Activated CD8-positive, alpha-beta memory T cell treated with anti-CD3 and anti-CD28 coated beads for 4 hours (primary cell): ENCODE results near the gene TCF25.
"Not testable (repeated sequence)": the region's sequence is repeated elsewhere in the genome, so short reads cannot be mapped to it uniquely, and the experiment has no call there.

Experiments used
- DNase-seq, 2 donors: peaks; one replicate each; pipeline ENCODE4 v3.0.0-alpha.2; 2020; ENCODE audit warnings: low read depth in 2 of 2

TCF25 gene, protein sequence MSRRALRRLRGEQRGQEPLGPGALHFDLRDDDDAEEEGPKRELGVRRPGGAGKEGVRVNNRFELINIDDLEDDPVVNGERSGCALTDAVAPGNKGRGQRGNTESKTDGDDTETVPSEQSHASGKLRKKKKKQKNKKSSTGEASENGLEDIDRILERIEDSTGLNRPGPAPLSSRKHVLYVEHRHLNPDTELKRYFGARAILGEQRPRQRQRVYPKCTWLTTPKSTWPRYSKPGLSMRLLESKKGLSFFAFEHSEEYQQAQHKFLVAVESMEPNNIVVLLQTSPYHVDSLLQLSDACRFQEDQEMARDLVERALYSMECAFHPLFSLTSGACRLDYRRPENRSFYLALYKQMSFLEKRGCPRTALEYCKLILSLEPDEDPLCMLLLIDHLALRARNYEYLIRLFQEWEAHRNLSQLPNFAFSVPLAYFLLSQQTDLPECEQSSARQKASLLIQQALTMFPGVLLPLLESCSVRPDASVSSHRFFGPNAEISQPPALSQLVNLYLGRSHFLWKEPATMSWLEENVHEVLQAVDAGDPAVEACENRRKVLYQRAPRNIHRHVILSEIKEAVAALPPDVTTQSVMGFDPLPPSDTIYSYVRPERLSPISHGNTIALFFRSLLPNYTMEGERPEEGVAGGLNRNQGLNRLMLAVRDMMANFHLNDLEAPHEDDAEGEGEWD

DNA sequence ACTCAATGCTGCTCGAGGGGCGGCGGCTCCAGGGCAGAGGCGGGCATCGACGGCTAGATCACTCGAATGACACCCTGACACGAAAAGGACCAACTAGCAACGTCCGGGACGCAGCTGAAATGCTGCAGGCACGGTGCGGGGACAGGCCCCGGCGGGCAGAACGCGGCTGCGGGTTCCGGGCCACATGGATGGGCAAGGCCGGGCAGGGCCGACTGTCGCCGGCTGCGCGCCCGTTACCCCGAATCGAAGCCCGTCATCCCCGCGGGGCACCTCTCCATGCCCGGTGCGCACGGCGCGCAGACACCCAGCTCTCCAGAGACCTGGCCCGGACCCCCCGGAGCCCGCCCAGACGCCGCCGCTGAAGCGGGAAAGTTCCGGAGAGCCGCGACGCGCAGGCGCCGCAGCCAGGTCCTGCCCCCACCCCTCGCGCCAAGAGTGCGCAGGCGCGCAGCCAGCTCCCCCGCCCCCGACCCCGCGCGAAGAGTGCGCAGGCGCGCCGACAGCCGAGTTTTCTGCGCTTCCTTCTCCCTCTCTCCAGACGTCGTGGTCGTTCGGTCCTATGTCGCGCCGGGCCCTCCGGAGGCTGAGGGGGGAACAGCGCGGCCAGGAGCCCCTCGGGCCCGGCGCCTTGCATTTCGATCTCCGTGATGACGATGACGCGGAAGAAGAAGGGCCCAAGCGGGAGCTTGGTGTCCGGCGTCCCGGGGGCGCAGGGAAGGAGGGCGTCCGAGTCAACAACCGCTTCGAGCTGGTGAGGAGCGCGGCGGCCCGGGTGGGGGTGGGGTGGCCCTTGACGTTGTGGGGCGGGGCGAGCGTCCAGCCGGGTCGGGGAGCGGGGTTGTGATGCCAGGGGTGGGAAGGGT is at the start of gene TCF25:
Gene TCF25 (plus strand): TSS at position 484 of the 863 bp plus-strand sequence. CDS start 76 bp downstream, at position 560.
- DNase-seq: peak; percentile 72 to 74

DNA sequence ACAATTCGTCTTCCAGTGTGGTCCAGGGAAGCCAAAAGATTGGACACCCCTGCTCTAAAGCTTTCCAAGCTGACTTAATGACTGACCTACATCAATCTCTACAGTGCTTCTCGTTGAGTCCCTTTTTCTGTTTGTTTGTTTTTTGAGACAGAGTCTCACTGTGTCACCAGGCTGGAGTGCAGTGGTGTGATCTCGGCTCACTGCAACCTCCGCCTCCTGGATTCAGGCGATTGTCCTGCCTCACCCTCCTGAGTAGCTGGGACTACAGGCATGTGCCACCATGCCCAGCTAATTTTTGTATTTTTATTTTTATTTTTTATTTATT is 49.6 kb upstream of the TCF25 start:
- DNase-seq: not testable (repeated sequence)

DNA sequence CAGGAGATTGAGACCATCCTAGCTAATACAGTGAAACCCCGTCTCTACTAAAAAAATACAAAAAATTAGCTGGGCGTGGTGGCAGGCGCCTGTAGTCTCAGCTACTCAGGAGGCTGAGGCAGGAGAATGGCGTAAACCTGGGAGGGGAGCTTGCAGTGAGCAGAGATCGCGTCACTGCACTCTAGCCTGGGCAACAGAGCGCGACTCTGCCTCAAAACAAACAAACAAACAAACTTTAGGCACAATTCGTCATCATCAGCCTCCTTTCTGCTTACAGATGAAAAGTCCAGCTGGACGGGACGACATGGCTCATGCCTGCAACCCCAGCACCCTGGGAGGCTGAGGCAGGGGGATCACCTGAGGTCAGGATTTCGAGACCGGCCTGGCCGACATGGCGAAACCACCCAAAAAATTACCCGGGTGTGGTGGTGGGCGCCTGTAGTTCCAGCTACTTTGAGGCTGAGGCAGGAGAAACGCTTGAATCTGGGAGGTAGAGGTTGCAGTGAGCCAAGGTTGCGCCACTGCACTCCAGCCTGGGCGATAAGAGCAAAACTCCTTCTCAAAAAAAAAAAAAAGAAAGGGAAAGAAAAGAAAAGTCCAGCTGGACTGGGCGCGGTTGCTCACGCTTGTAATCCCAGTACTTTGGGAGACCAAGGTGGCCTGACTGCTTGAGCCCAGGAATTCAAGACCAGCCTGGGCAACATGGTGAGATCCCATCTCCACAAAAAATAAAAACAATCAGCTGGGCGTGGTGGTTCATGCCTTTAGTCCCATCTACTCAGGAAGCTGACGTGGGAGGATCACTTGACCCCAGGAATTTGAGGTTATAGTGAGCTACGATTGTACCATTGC is 46.6 kb upstream of the TCF25 start:
- no peak for DNase-seq

DNA sequence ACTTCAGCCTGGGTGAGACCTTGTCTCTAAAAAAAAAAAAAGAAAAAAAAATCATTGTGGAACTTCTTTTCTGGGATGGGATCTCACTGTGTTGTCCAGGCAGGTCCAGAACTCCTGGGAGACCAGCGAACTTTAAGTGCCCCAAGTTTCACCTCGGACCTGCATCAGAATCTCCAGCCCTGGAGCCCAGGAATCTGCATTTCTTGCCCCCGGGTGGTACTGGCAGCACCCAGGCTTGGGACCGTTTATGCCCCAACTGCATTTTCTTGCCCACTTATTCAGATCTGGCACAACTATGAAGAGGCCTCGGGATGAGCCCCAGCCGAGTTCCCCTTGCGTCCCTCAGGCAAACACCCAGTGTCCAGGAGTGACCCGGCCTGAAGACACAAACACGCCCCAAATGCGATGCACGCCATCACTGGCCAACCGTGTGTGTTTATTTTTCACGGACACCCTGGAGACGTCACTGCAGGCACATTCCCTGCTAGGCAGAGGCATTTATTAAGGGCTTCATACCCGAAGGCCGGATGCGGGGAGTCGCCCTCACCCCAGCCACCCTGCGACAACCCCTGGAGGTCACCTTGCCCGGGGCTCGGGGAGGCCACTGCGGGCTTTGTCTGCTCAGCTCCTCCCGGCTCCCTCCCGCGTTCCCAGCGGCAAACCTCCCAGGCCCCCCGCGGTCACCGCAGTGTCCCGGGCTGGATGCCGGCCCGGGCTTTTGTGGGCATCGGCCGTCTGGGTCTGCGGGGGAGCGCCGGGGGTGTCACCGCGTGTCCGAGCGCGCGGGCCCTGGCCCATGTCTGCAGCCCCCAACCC is 45.8 kb upstream of the TCF25 start:
- DNase-seq: no peak

DNA sequence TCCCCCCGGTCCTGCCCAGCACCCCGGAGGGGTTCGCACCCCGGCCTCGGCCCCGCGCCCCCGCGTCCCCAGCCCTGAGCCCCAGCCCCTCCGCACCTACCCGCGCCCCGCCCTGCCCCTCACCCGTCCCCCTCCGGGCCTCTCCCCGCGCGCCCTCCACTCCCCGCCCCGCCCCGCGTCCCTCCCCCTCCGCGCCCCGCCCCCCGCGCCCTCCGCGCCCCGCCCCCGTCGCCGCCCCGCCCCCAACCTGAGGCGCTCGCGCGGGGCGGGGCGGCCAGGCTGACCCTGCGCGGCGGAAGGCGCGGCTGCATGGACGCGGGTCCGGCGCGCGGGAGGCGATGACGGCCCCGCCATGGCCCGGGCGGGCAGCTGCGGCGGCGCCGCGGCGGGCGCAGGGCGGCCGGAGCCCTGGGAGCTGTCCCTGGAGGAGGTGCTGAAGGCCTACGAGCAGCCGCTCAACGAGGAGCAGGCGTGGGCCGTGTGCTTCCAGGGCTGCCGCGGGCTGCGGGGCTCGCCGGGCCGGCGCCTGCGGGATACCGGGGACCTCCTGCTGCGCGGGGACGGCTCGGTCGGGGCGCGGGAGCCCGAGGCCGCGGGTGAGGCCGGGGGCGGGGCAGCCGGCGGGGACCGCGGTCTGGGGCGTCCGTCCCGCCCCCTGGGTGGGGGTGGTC is 45.1 kb upstream of the TCF25 start, which contains the start of gene SPIRE2:
Gene SPIRE2 (plus strand): TSS at position 277 of the 671 bp plus-strand sequence. CDS start 76 bp downstream, at position 353.
- DNase-seq: peak in 1 of 2 donors; percentile 29

DNA sequence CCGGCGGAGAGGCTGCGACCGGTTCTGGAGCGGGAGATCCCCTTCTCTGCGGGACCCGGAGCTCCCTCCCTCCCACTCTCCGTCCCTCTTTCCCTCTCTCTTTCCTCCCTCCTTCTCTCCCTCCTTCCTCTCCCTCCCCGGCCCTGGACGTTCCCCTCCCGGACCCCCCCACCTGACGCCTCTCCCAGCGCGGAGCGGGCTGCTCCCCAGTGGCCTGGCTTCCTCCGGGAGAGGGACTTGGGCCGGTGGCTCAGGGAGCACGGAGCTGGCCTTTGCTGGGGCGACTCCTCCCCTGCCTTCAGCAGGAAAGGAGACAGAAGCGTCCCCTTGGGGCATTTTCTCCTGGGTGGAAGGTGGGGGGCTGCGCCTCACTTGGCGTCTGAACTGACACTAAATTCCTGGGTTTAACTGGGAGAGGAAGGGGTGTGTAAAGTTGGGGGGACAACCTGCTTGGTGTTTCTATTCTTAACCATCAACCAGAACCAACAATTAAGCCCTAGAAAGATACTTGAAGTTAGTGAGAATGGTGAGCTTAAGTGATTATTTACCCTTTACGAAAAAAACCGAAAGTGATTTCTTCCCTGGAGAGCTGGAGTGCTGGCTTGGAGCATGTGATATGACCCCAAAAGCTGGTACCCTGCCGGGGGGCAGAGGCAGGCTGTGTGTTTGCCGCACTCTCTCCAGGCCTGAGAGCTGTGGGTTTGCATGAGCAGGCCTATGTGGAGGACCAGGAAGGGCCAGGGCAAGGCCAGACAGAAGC is 44.3 kb upstream of the TCF25 start:
- no peak for DNase-seq

DNA sequence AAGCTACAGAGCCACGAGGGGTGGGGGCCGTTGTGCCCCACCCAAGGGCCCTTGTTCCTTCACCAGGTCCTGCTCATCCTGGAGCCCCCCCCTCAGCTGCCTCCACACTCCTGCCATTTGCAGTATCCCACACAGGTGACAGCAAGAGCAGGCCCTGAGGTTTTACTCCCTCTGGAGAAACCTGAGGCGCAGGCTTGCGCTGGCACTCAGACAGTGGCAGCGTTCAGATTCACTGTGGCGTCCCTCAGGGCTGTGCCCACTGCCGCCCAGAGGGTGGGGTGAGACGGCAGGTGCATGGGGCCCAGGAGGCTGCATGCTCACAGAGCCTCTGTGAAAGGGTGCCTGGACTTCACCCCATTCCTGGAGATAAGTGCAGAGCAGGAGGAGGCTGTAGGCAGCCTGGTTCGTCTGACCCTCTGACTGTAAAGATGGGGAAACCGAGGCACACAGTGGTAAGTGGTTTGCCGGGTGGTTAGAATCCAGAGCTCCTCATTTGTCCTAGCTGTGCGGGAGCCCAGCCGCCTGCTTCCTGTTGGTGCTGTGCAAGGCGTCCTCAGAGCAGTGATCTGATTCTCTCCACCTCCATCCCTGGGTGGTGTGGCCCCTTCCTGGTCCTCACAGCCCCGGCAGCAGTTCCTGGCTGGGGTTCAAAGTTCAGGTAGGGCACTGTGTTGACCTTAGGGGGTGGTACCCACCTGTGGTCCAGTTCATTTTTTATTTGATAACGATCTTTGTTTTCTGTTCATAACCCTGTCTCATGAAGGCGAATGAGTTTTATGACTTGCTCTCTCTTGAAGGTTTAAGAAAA is 43.6 kb upstream of the TCF25 start:
- DNase-seq: no peak

DNA sequence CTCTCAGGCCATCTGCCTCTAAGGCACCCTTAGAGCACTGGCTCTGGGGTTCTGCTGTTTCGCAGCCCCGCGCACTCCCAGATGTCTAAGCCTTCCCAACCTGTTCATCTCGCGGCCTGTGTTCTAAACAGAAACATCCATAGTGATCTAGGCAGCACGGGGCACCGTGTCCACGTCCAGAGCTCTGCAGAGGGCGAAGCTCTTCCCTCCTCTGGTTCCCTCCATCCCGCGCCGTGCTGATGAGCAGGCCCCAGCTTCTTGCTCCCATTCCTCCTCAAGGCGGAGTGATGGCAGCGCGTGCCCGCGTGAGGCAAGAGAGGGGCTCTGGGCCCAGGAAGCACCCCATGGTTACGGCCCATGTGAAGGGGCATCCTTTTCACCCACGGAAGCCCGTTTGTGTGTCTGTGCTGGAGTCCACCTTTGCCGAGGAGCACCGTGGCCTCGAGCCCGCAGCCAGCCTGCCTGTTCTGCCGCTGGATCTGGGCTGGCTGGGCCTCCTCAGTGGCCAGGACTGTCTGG is 41.5 kb upstream of the TCF25 start:
- DNase-seq: no peak

DNA sequence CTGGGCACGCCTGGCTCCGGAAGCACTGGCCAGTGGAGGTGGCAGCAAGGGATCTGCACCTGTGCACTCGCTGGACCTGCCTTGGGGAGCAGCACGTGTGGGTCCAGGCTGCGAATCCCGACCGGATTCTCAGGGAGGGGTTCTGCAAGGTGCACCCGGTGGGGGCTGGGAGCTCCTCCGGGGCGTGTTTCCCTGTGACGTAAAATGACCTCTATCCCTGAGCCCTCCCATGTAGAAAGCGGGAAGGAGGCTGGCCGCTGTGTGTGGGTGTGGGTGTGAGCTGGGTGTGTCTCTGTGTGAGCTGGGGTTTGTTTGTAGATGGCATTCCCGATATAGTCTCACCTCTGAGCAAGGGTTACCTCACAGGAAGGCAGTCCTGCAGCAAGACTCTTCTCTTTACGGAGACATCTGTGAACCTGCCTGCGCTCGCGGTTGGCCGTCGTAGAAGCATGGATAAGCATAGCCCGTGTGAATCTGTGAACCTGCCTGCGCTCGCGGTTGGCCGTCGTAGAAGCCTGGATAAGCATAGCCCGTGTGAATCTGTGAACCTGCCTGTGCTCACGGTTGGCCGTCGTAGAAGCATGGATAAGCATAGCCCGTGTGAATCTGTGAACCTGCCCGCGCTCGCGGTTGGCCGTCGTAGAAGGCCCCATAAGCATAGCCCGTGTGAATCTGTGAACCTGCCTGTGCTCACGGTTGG is 39.6 kb upstream of the TCF25 start:
- not testable (repeated sequence) for DNase-seq

DNA sequence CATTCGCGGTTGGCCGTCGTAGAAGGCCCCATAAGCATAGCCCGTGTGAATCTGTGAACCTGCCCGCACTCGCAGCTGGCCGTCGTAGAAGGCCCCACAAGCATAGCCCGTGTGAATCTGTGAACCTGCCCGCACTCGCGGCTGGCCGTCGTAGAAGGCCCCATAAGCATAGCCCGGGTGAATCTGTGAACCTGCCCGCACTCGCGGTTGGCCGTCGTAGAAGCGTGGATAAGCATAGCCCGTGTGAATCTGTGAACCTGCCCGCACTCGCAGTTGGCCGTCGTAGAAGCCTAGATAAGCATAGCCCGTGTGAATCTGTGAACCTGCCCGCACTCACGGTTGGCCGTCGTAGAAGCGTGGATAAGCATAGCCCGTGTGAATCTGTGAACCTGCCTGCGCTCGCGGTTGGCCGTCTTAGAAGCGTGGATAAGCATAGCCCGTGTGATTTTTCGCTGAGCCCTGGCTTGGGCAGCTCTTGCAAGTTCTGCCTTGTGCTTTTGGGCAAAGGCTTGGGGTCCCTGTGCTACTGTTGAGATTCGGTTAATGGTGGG is 38.5 kb upstream of the TCF25 start:
- DNase-seq: not testable (repeated sequence)

DNA sequence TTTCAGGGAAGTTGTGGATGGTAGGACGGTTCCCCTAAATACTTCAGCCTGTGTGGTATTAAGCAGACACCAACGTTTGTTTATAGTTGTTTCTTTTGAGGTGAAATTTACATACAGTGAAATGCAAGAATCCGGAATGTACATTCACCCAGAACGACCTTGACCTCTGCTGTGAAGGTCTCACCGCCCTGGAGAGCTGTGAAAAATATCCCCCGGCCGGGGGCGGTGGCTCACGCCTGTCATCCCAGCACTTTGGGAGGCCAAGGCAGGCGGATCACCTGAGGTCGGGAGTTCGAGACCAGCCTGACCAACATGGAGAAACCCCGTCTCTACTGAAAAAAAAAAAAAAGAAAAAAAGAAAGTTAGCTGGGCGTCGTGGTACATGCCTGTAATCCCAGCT is 36.9 kb upstream of the TCF25 start:
- not testable (repeated sequence) for DNase-seq

DNA sequence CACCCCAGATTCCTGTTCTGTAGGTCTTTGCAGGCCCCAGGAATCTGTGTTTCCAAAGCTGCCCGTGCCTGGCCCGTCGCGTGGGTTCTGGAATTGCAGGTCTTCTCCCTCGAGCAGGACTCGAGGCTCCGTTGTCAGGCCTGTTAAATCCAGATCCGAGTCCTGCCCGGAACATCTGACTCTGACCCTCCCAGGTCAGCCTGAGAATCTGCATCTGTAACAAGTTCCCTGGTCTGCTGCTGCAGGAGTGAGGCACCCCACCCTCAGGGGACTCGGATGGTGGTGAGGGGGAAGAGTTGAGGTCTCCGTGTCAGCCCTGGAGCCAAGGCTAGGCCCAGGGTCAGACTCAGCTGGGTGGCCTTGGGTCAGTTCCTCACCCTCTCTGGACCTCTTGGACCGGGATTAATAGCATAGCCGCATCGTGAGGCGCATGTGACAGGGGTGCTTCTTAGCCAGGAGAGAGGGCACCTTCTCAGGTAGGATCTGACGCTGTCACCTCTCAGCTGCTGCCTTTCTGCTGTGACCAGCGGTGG is 36.3 kb upstream of the TCF25 start:
- DNase-seq: no peak

DNA sequence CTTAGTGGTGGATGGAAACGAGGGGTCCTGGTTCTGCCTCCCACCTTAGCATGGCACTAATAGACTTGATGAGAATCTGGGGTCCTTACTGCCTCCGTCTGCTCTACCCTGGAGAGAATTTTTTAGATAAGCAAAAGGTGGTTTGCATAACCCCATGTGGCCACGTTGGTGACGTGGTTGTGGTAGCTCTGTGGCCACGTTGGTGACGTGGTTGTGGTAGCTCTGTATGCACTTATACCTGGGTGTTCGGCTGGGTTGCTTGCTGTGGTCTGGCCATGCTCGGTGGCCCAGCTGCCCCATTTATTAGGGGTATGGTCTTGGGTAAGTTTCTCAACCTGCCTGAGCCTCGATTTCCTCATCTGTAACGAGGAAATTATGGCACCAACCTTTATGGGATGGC is 32.1 kb upstream of the TCF25 start:
- DNase-seq: peak; percentile 53 to 55

DNA sequence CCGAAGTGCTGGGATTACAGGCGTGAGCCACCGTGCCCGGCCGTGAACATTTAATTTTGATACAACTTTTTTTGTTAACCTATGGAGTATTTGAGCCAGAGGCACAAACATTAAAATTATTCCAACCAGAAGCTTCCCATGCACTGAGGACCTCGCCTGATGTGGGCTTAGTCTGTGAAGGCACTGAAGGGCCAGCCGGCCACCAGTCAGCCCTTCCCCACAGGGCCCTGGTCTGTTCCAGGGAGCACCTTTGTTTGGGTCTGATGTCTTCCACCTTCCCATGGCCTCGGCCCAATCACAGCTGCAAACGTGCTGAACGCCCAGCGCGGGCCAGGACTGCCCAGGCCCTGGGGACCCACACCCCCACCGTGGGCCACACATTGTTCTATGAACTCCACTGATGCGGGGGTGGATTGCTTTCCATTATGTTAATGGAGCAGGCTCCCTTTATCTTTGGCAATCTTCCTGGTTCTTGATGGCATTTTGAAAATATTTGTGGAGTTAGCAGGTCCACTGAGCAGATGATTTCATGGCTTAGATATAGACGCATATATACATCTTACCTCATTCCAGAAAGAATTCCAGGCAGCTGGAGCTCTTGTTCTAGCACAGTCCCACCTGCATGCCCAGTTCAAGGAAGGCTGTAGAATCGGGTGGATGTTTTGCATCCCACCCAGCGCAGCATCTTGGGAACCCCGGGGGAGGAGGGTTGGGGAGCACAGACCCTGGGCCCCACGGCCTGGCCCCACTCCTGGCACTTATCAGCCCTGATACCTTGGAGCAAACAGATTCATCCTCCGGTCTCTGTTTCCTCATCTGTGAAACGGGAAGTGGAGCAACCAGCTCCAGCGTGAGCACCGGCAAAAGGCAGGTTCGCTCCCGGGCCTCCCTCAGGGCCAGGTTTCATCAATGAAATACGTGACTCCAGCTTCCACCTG is 30.7 kb upstream of the TCF25 start:
- no peak for DNase-seq
